GM19043 (cell line): ENCODE results near the gene TPCN2.

Experiments
- ATAC-seq: cut with Tn5 transposase; IDR thresholded peaks from one replicate; pipeline ENCODE4 v1.9.1; 2021; ENCODE audit warnings: low read depth; ENCODE audit not compliant: unreplicated experiment

Gene TPCN2

DNA sequence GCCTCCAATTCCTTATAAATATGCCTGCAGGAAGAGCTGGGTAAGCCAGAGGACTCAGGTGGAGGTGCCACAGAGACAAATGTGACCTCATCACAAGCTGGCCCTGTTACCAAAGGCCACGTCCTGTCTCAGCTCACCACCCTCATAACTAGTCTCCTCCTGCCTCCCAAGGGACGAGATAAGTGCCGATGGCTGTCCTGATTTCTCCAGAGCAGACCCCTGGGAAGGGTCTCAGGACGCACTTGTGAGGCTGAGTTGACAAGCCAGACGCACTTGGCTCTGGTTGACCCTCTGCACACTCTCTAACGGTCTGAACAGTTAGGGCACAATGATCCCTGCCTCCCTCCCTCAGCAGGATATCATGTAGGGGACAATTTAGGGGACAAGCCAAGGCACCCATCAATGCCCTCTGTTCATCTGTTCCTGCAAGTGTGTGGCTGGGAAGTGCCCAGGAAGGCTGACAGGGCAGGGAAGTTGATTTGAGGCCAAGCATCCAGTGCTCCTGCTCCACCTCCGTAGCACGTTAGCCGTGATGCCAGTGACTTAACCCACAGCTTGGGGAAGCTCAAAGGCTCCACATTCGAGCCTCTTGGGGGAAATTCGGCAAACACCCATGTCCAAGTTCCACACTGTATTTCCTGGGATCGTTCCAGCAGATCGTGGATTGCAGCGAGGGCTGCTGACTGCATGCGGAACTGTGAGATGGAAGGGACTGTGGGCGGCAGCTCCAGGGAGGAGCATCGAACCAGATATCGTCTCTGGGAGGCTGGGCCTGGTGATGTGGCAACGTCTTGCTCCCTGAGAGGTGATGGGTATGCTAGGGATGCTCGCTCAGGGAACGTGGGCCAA lies 109.8 kb downstream of the TPCN2 start:
- ATAC-seq, result no peak

DNA sequence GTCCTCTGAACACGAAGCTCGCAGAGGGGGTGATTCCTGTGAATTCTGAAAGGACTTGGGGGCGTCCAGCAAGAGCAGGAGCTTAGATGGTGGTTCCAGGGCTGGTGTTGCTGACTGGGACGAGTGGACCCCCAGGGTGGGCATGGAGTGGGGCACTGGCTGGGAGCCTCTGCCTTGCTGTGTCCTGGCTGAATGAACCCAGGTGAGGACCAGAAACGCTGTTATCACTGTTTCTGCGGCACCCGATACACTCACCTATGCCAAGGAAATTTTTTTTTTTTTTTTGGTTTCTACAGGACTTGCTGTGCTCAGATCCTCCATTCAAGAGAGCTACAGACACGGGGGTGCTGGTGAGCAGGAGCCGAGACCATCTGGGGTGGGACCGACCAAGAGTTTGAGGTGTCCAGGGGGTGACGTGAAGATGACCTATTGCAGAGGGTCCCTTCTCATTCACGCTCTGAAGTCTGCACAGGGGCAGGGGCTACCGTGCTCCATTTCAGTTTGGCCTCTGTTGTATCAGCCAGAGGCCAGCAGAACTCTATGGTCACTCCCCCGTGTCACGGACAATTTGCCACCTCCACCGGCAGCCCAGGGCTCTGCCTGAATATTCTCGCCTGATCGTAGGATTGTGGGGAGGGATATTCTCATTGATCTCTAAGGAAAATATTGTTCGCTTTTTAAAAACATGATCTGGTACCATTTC lies 110.6 kb downstream of the TPCN2 start:
- ATAC-seq, result no peak

DNA sequence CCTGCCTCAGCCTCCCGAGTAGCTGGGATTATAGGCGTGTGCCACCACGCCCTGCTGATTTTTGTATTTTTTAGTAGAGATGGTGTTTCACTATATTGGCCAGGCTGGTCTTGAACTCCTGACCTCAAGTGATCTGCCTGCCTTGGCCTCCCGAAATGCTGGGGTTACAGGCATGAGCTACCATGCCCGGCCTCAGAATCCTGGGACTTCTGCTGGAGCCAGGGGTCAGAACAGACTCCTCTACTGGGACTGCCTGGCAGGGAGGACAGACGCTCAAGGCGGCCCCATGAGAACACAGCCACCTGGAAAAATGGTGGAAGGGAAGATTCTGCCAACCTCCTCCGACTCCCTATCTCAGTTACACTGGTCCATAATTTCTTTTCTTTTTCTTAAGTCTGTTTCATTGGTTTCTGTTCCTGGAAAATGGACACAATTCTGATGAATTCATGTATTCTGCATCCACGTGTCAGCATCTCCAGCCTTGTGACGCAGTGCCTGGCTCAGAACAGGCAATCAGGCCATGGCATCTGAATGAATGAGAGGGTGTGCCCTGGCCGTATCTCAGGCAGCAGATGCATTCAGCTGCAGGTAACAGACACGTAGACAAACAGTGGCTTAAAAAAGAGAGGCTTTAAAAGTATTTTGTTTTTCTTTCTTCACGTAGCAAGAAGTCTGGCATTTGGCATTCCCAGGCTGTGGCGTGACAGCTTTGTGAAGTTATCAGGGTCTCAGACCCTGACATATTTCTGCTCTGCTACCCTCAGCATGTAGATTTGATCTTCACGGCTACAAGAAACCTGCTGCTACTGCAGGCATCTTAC lies 111.8 kb downstream of the TPCN2 start:
- ATAC-seq, result no peak

DNA sequence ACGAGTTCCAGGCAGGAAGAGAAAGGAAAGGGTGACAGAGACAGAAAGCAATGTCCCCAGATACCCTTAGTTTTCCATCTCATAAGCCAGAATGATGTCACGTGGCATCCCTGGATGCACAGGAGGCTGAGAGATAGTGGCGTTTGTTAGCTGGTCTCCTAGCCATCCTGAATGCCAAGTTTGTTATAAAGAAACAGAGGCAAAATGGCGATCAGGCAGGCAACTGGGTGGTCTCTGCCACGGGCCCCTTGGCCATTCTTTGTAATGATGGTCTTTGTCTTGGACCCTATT lies 112.3 kb downstream of the TPCN2 start:
- no peak for ATAC-seq

DNA sequence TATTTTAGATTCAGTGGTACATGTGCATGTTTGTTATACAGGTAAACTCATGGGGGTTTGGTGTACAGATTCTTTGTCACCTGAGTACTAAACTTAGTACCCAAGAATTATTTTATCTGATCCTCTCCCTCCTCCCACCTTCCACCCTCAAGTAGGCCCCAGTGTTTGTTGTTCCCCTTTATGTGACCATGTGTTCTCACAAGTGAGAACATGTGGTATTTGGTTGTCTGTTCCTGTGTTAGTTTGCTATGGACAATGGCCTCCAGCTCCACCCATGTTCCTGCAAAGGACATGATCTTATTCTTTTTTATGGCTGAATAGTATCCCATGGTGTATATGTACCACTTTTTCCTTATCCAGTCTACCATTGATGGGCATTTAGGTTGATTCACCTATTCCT lies 113.8 kb downstream of the TPCN2 start:
- no peak for ATAC-seq

DNA sequence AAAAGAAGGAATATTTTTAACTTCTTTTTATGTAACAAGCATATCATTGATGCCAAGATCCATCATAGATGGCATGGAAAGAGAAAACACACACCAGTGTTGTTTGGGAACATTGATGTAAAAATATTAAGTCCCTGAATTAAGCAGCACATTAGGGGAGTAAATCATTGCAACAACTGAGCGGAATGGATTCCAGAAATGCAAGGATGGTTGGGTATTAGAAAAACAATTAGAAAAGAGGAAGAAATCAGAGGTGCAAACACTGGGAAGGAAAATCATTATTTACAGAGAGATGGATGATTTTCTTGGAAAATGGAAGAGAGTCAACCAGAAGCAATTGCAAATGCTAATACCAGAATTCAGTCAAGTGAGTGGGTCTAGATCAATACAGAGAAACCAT lies 115.1 kb downstream of the TPCN2 start:
- no peak for ATAC-seq

- ATAC-seq, result no peak
Measured at GRCh38 chr11:69164824-69165223, 116.1 kb downstream of the TPCN2 start.

- ATAC-seq, result no peak
Measured at GRCh38 chr11:69165775-69166174, 117.0 kb downstream of the TPCN2 start.

DNA sequence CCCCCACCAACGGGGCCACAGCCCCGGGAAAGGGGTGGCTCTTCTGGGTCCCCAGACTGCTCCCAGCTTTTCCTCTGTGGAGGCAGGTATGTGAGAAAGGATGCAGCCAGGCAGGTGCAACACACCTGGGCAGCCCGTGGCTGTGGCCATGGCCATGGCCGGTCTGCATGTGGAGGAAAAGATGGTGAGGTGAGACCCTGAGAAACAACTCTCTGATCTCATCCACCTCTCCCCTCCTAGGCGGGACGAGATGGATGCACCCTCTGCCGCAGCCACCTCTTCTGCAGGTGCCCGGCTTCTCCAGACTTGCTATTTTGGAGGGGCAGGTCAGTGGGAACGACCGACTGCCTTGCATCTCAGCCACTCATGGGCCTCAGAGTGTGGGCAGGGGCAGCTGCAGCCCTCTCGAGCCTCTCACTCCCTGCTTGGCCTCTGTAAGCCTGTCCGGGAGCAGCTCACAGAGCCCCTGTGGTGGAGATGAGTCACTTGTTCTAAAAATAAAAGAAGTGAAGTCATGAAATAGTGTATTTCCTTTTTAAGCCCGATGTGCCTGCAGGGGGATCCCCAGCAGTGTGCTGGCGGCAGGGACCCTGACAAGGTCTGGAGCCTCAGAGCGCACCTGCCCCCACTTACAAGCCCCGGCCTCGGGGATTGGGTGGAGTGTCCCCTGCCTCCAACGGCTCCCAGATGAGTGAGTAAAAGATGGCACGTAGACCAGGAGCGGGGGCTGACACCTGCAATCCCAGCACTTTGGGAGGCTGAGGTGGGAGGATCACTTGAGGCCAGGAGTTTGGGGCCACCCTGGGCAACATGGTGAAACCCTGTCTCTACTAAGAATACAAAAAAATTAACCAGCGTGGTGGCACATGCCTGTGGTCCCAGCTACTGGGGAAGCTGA lies 117.7 kb downstream of the TPCN2 start:
- peak; percentile 95 for ATAC-seq

- ATAC-seq, result no peak
Measured at GRCh38 chr11:69167130-69167915, 118.6 kb downstream of the TPCN2 start.

- ATAC-seq, result no peak
Measured at GRCh38 chr11:69167916-69168691, 119.4 kb downstream of the TPCN2 start.

DNA sequence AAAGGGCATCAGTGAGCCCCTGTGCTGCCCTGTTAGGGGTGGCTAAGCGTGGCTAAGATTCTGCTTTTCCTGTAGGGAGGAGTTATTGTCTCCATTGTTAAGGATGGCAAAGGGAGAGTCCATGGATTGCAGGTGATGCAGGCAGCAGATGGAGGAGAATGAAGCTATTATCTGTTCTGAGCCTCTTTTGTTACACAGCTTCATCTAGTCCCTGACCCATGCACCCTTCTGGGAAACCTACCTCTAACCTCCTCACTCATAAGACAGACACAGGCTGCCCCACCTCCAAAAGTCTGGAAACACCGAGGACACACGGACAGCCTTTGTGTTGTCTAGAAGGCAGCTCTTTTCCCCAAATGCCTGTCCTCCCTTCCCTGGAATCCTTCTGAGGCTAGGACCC lies 120.7 kb downstream of the TPCN2 start:
- no peak for ATAC-seq

DNA sequence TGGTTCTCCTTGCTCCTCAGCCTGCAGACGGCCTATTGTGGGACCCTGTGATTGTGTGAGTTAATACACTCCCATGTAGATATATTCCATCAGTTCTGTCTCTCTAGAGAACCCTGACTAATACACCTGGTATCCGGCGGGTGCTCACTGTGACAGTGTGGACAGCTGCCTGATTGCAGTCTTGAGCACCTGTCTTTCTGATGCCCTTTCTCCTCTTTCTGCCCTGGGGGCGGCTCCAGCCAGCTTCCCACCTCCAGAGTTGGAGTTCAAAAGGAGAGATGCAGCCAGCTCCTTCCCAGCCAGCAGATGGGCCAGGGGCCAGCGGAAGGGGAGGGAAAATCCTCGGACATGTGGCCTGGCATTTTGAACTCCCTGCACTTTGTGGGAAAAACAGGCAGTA lies 122.0 kb downstream of the TPCN2 start:
- no peak for ATAC-seq

DNA sequence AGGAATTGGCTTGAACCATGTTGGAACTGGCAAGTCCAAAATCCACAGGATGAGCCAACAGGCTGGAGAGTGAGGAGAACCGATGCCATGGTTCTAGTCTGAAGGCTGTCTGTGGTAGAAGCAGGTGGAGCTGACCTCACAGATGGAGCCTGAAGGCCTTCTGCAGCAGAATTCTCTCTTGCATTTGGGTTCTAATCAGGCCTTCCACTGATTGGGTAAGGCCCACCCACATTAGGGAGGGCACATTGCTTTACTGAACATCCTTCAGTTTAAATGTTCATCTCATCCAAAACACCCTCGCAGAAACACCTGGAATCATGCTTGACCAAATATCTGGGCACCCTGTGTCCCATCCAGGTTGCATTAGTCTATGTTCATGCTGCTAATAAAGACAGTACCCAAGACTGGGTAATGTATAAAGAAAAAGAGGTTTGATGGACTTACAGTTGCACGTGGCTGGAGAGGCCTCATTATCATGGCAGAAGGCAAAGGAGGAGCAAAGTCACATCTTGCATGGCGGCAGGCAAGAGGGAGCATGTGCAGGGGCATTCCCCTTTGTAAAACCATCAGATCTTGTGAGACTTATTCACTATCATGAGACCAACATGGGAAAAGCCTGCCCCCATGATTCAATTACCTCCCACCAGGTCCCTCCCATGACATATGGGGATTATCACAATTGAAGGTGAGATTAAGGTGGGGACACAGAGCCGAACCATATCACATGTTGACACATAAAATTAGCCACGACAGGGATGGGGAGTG lies 122.9 kb downstream of the TPCN2 start:
- no peak for ATAC-seq

- no peak for ATAC-seq
Measured at GRCh38 chr11:69172674-69173073, 123.9 kb downstream of the TPCN2 start.

- ATAC-seq, result no peak
Measured at GRCh38 chr11:69173331-69173730, 124.6 kb downstream of the TPCN2 start.

DNA sequence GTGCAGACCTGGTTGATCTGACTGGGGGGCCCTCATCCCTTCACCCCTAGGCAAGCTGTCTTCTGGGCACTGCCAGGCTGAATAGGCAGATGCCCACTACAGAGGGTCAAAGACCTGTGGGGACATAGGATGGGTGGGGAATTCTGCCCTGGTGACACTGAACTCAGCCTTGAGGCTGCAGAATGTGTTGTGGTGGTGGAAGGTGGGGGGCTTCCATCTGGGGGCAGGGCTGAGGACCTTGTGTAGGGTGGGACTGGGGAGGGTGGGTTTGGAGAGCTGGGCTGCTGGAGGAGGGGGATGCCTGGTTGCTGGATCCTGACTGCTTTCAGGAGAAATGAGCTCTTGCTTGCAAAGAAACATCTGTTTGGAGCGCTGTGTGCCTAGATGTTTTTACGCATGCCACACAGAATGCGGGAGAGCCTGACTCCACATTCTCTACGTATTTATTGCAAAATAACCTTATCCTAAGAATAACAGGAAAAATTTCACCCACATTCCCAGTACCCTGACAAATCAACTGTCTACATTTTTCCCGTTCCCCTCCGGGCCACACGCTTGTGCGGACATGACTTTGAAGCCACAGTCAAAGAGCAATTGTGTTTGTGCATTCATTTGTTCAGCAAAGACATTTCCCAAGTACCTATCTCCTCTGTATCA lies 125.3 kb downstream of the TPCN2 start:
- ATAC-seq, result no peak

DNA sequence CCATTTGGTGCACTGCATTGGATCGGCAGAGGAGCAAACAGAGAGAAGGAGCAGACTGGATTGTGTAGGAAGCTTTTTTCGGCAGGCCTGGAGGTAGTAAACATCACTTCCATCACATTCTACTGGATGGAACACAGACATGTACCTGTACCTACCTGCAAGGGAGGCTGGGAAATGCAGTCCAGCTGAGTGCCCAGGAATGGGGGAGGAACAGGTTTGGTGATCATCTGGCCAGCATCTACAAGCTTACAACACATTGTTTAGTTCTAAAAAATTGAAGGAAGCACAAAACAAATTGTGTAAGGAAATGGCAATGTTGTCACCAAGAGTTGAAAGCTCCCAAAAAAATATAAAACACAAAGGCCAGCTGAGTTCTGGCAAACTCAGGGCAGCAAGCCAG lies 126.1 kb downstream of the TPCN2 start:
- ATAC-seq, result no peak
